Measurements from ENCODE around the gene FOLR1.

The FOLR1 gene

DNA sequence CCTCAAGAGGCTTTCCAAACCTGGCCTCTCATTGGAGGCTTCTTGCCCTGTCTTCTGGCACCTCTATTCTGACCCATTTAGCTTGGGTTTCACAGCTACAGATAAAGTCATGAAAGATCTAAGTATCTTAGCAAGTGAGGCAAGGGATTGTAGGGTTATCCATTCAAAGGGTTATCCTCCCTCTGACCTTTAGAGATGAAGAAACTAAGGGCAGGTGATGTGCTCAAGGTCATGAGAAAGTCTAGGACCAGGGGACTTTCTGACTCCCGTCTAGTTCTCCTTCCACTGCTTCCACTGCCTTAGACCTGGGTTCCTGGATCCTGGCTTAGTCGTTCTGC, 44.8 kb downstream of the FOLR1 start:
- no peak overlapping the region for H3K4me3 ChIP-seq (ENCODE audit: low read depth, low read length)
- DNase-seq (ENCODE audit: low read depth): no peak
- no peak for TF ChIP-seq MYC (IDR thresholded peaks at IDR 0.05; ENCODE audit: low read depth, low read length)
- TF ChIP-seq, protein P1, sequence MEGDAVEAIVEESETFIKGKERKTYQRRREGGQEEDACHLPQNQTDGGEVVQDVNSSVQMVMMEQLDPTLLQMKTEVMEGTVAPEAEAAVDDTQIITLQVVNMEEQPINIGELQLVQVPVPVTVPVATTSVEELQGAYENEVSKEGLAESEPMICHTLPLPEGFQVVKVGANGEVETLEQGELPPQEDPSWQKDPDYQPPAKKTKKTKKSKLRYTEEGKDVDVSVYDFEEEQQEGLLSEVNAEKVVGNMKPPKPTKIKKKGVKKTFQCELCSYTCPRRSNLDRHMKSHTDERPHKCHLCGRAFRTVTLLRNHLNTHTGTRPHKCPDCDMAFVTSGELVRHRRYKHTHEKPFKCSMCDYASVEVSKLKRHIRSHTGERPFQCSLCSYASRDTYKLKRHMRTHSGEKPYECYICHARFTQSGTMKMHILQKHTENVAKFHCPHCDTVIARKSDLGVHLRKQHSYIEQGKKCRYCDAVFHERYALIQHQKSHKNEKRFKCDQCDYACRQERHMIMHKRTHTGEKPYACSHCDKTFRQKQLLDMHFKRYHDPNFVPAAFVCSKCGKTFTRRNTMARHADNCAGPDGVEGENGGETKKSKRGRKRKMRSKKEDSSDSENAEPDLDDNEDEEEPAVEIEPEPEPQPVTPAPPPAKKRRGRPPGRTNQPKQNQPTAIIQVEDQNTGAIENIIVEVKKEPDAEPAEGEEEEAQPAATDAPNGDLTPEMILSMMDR (IDR thresholded peaks at IDR 0.05; ENCODE audit: low read depth, low read length): no peak
- TF ChIP-seq, protein P2, sequence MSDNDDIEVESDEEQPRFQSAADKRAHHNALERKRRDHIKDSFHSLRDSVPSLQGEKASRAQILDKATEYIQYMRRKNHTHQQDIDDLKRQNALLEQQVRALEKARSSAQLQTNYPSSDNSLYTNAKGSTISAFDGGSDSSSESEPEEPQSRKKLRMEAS (IDR thresholded peaks at IDR 0.05; ENCODE audit: low read depth, low read length): no peak
- TF ChIP-seq POLR2A (IDR thresholded peaks at IDR 0.05; ENCODE audit: extremely low read depth, insufficient read length): no peak

DNA sequence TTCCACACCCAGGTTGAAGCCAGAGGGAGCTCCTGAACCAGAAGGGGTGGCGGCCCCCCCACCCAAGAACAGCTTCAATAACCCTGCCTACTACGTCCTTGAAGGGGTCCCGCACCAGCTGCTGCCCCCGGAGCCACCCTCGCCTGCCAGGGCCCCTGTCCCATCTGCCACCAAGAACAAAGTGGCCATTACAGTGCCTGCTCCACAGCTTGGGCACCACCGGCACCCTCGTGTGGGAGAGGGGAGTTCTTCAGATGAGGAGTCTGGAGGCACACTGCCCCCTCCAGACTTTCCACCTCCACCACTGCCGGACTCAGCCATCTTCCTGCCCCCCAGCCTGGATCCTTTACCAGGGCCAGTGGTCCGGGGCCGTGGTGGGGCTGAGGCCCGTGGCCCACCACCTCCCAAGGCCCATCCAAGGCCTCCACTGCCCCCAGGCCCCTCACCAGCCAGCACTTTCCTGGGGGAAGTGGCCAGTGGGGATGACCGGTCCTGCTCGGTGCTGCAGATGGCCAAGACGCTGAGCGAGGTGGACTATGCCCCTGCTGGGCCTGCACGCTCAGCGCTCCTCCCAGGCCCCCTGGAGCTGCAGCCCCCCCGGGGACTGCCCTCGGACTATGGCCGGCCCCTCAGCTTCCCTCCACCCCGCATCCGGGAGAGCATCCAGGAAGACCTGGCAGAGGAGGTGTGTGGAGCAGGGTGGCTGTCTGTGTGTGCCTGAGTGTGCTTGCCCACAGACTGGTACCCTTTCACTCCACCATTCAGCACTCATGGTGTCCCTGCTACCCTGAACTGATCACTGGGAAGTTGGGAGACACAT, 45.4 kb downstream of the FOLR1 start:
- no peak for DNase-seq (ENCODE audit: low read depth)
- TF ChIP-seq, protein P2 (IDR thresholded peaks at IDR 0.05; ENCODE audit: low read depth, low read length): no peak
- TF ChIP-seq, protein P1 (IDR thresholded peaks at IDR 0.05; ENCODE audit: low read depth, low read length): no peak
- no peak for TF ChIP-seq MYC (IDR thresholded peaks at IDR 0.05; ENCODE audit: low read depth, low read length)
- no peak for TF ChIP-seq POLR2A (IDR thresholded peaks at IDR 0.05; ENCODE audit: extremely low read depth, insufficient read length)
- H3K4me3 ChIP-seq (ENCODE audit: low read depth, low read length): no peak overlapping the region

DNA sequence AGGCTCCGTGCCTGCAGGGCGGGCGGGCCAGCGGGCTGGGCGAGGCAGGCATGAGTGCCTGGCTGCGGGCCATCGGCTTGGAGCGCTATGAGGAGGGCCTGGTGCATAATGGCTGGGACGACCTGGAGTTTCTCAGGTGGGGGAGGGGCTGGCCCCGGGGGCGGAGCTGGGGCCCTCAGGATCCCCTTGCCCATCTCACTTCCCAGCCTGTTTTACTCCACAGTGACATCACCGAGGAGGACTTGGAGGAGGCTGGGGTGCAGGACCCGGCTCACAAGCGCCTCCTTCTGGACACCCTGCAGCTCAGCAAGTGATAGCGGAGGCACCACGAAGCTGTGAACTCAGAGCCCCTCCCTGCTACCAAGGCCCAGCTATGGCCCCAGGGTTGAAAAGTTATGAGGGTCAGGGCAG, 46.1 kb downstream of the FOLR1 start:
- TF ChIP-seq, protein P1 (IDR thresholded peaks at IDR 0.05; ENCODE audit: low read depth, low read length): peak; percentile 89
- TF ChIP-seq MYC (IDR thresholded peaks at IDR 0.05; ENCODE audit: low read depth, low read length) (no peak), POLR2A (IDR thresholded peaks at IDR 0.05; ENCODE audit: extremely low read depth, insufficient read length) (no peak)
- TF ChIP-seq, protein P2 (IDR thresholded peaks at IDR 0.05; ENCODE audit: low read depth, low read length): no peak
- no peak overlapping the region for H3K4me3 ChIP-seq (ENCODE audit: low read depth, low read length)
- peak; percentile 75 for DNase-seq (ENCODE audit: low read depth)

DNA sequence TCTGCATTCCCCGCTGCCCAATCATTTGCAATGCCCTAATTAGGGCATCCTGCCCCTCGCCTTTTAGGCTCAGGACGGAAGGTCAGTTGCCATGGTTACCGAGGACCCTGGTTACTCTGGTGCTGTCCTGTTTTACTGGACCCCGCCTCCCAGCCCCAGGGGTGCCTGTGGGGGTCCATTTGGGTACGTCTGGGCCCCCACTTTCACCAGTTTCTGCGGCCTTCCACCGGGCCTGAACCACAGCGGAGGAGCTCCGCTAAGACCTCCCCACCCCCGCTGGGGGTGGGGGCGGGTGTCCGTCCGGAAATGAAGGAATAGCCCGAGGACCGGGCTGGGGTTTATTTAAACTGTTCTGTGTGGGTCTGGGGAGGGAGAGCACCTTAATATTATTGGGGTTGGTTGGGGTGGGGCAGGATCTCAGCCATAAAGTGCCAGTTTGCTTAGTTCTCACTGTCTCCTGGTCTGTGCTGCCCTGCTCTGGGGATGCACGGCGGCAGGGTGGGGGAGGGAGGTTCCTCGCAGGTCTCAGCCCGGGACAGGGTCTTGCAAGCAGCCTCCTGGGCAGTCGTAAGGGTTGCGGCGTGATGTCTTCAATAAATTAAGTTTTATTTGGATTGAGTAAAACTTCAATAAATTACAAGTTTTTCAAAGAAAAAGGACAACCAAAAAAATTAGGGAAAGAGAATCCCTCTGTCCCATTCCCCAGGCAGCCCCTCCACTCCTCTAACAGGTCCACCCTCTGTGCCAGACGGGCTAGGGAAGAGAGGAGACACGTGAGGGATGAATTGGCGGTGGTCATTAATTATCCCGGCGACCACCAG, 46.8 kb downstream of the FOLR1 start:
- TF ChIP-seq MYC (IDR thresholded peaks at IDR 0.05; ENCODE audit: low read depth, low read length): no peak
- TF ChIP-seq, protein P2 (IDR thresholded peaks at IDR 0.05; ENCODE audit: low read depth, low read length): no peak
- TF ChIP-seq POLR2A (IDR thresholded peaks at IDR 0.05; ENCODE audit: extremely low read depth, insufficient read length): no peak
- TF ChIP-seq, protein P1 (IDR thresholded peaks at IDR 0.05; ENCODE audit: low read depth, low read length): no peak
- no peak overlapping the region for H3K4me3 ChIP-seq (ENCODE audit: low read depth, low read length)
- DNase-seq (ENCODE audit: low read depth): no peak

DNA sequence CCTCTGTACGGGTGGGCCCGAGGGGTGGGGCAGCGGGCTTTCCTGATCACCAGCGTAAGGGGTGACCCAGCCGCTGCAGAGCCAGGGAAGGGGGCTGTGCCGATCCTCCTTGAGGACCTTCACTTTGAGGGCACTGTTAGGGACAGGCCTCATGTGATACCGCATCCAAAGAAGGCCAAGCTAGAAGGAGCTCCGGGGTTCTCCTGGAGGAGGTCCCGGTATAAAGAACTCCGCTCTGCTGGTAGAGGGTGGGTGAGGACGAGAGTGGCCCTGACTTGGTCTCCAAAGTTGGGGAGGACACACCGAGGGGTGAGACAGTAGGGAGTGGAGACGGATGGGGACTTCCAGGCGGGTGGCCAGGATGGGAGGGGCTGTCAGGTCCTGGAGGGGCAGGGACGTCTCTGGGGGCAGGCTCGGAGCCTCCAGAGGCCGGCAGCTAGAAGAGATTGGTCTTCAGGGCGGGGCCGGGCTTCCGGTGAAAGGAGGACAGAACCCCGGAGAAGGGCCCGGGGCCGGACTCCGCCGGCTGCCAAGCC, 47.4 kb downstream of the FOLR1 start:
- peak; percentile 59 for DNase-seq (ENCODE audit: low read depth)
- no peak overlapping the region for H3K4me3 ChIP-seq (ENCODE audit: low read depth, low read length)
- TF ChIP-seq, protein P2 (IDR thresholded peaks at IDR 0.05; ENCODE audit: low read depth, low read length): no peak
- TF ChIP-seq MYC (IDR thresholded peaks at IDR 0.05; ENCODE audit: low read depth, low read length) (no peak), POLR2A (IDR thresholded peaks at IDR 0.05; ENCODE audit: extremely low read depth, insufficient read length) (peak; percentile 19)

Data from NB4 (cell line).